K562 (cell line): Measurements from ENCODE around the gene TTC33. TPM values are rescaled to one million over a fixed set of nuclear protein-coding genes. Genes with fewer than 3 reads are reported as not detected.

ENCODE experiments used
- ATAC-seq: fragments of 200-7000 bp; cut with Tn5 transposase; 3 replicates; pipeline ENCODE4 v1.9.1; 2020; ENCODE audit warnings: moderate library complexity
- BruUV-seq: library from RNA; stranded (reverse); fragments of 400-500 nt; replicated peaks from 2 replicates; lab custom pipeline; 2021; lab: Mats Ljungman, UMichigan
- CTCF ChIA-PET: fragments of 300-600 bp; formaldehyde crosslinking; extraction: SDS; loops from one replicate; lab custom pipeline; 2021; ENCODE audit warnings: low intra/inter-chr PET ratio; lab: Yijun Ruan, JAX
- POLR2A ChIA-PET: fragments of 300-600, 350-650 bp; sonication (Branson Sonifier 250); formaldehyde crosslinking; extraction: SDS; loops from one replicate; lab custom pipeline; 2021; ENCODE audit warnings: antibody characterized with exemption, inconsistent platforms; lab: Yijun Ruan, JAX
- DNase-seq, 4 experiments: peaks; one replicate each; pipeline versions ENCODE4 v3.0.0 to v3.0.0-alpha.2; 2011 to 2018; ENCODE audit warnings: low spot score in 3 of 4, mixed read lengths in 3 of 4; ENCODE audit errors: extremely low read depth in 1 of 4
- FAIRE-seq: peaks from 2 replicates; lab custom pipeline; 2011; peaks lifted over from hg19 to GRCh38; lab: Jason Lieb, UNC
- H2AFZ ChIP-seq: 2 replicates; pipeline ENCODE4 v1.6.0; 2011; ENCODE audit warnings: low read depth, low read length, control low read depth, inconsistent platforms
- H3K27ac ChIP-seq: fragments of 200-600 bp; 3 replicates; pipeline ENCODE4 v1.8.0; 2011; ENCODE audit warnings: low read depth, mild to moderate bottlenecking, control low read depth, inconsistent platforms, low read length, moderate library complexity, mixed read lengths; ENCODE audit errors: extremely low read depth
- H3K27me3 ChIP-seq, 2 experiments: fragments of 300-600 bp in 1 of 2; 2 replicates in 1 of 2; 3 replicates in 1 of 2; pipeline versions ENCODE4 v1.6.0 to v1.8.0; 2011; ENCODE audit warnings: inconsistent platforms in 2 of 2, low read length in 2 of 2, mild to moderate bottlenecking in 1 of 2, mixed read lengths in 1 of 2, moderate library complexity in 1 of 2; ENCODE audit not compliant: control insufficient read depth in 2 of 2, insufficient read depth in 2 of 2
- H3K36me3 ChIP-seq: fragments of 300-600 bp; 3 replicates; pipeline ENCODE4 v1.8.0; 2011; ENCODE audit warnings: mild to moderate bottlenecking, low read length, inconsistent platforms; ENCODE audit not compliant: control insufficient read depth, insufficient read depth
- H3K4me1 ChIP-seq, 2 experiments: fragments of 200-600 bp in 1 of 2; replicated peaks in 1 of 2; 2 replicates in 1 of 2; 3 replicates in 1 of 2; pipeline versions ENCODE4 v1.5.1 to v1.8.0; 2011; ENCODE audit warnings: inconsistent platforms in 2 of 2, low read length in 2 of 2, mild to moderate bottlenecking in 1 of 2, mixed read lengths in 1 of 2, moderate library complexity in 1 of 2; ENCODE audit not compliant: control insufficient read depth in 2 of 2, insufficient read depth in 2 of 2
- H3K4me2 ChIP-seq: 2 replicates; pipeline ENCODE4 v1.6.1; 2011; ENCODE audit warnings: low read length, control low read depth, inconsistent platforms, mixed read lengths; ENCODE audit not compliant: insufficient read depth
- H3K4me3 ChIP-seq: fragments of 200-600 bp; sonication (generic), shearing (Covaris generic); 2 replicates; pipeline ENCODE4 v1.5.1; 2016; ENCODE audit warnings: control low read depth, inconsistent platforms
- H3K79me2 ChIP-seq: fragments of 200-600 bp; 3 replicates; pipeline ENCODE4 v1.8.0; 2011; ENCODE audit warnings: low read length, inconsistent platforms; ENCODE audit not compliant: control insufficient read depth, insufficient read depth
- H3K9ac ChIP-seq, 2 experiments: 2 replicates each; pipeline versions ENCODE4 v1.6.0 to v1.6.1; 2011; ENCODE audit warnings: low read depth in 2 of 2, low read length in 2 of 2, control low read depth in 1 of 2, inconsistent platforms in 1 of 2, mild to moderate bottlenecking in 1 of 2, mixed read lengths in 1 of 2; ENCODE audit not compliant: insufficient read depth in 1 of 2
- H3K9me1 ChIP-seq: one replicate; pipeline ENCODE4 v1.6.0; 2011; ENCODE audit warnings: inconsistent platforms, mild to moderate bottlenecking, low read length, moderate library complexity; ENCODE audit not compliant: control insufficient read depth, insufficient read depth
- H3K9me3 ChIP-seq: replicated peaks from 2 replicates; pipeline ENCODE4 v1.5.1; 2011; ENCODE audit warnings: low read depth, low read length, inconsistent platforms; ENCODE audit not compliant: control insufficient read depth, insufficient read depth
- H4K20me1 ChIP-seq: replicated peaks from 2 replicates; pipeline ENCODE4 v1.6.1; 2011; ENCODE audit warnings: low read length, inconsistent platforms, mixed read lengths; ENCODE audit not compliant: control insufficient read depth, insufficient read depth
- CBFA2T3 ChIP-seq: fragments of 450-650 bp; IDR thresholded peaks from 2 replicates; pipeline ENCODE4 v1.6.1; 2017
- EP400 ChIP-seq: fragments of 450-650 bp; IDR thresholded peaks from 2 replicates; pipeline ENCODE4 v1.6.1; 2017; ENCODE audit warnings: antibody characterized with exemption, mild to moderate bottlenecking, moderate library complexity
- FOXM1 ChIP-seq, 2 experiments: fragments of 450-650 bp in 1 of 2; sonication (generic) in 1 of 2; formaldehyde crosslinking in 1 of 2; IDR thresholded peaks; 2 replicates each; pipeline versions ENCODE4 v1.6.1 to v1.9.0; 2017 to 2022; ENCODE audit warnings: low read depth in 2 of 2, mild to moderate bottlenecking in 2 of 2, missing genetic modification reagents in 1 of 2, moderate library complexity in 1 of 2
- FUS ChIP-seq: fragments of 200-400 bp; formaldehyde crosslinking; optimal IDR thresholded peaks from 2 replicates; pipeline ENCODE3; 2017; ENCODE audit warnings: low read depth, low read length
- MAFG ChIP-seq: fragments of 450-650 bp; conservative IDR thresholded peaks from 2 replicates; pipeline ENCODE4 v1.6.1; 2016; ENCODE audit warnings: missing genetic modification characterization, missing compliant biosample characterization
- MECOM ChIP-seq: fragments of 250-450 bp; sonication (Bioruptor Pico); IDR thresholded peaks from 2 replicates; pipeline ENCODE4 v1.8.0; 2022; ENCODE audit warnings: inconsistent platforms
- MYC ChIP-seq, 2 experiments: fragments of 250-450 bp in 1 of 2; sonication (Bioruptor Pico) in 1 of 2; IDR thresholded peaks; 2 replicates each; pipeline versions ENCODE4 v1.5.1 to v1.6.1; 2012 to 2021; ENCODE audit warnings: low read depth in 2 of 2, borderline replicate concordance in 1 of 2, improper control_type of control experiment in 1 of 2, low read length in 1 of 2, mild to moderate bottlenecking in 1 of 2, moderate library complexity in 1 of 2
- NBN ChIP-seq: fragments of 450-650 bp; IDR thresholded peaks from 2 replicates; pipeline ENCODE4 v1.6.1; 2016; ENCODE audit warnings: low read depth, mild to moderate bottlenecking
- ZNF224 ChIP-seq: sonication (generic); formaldehyde crosslinking; IDR thresholded peaks from 2 replicates; pipeline ENCODE4 v1.8.0; 2022; ENCODE audit warnings: mild to moderate bottlenecking, missing genetic modification reagents
- ZNF253 ChIP-seq: fragments of 250-450 bp; sonication (Bioruptor Pico); conservative IDR thresholded peaks from 2 replicates; pipeline ENCODE4 v1.6.1; 2021; ENCODE audit warnings: mild to moderate bottlenecking
- in situ Hi-C: fragments of 300-500 bp; cut with MboI; formaldehyde crosslinking; loops from 4 replicates; pipeline ENCODE4 v1.15.0; 2018; ENCODE audit warnings: inconsistent platforms, mixed read lengths
- intact Hi-C: fragments of 100-400 bp; cut with micrococcal nuclease; formaldehyde crosslinking; loops from 2 replicates; pipeline ENCODE4 v1.14.2; 2022
- polyA plus RNA-seq, 8 experiments: library from polyadenylated mRNA; depleted of rRNA in 4 of 8; stranded (reverse) in 5 of 8; unstranded in 3 of 8; fragments of >200 nt; fragmentation: Nextera tagmentation in 2 of 8; fragmentation: Illumina TruSeq in 1 of 8; extraction: Ambion mirVana in 2 of 8; extraction: Trizol in 1 of 8; gene quantifications; 2 replicates each; pipeline versions ENCODE4 v1.2.1 to v1.2.3, GENCODE V29; 2011 to 2014; ENCODE audit warnings: inconsistent platforms in 1 of 8, missing spikeins in 1 of 8
- total RNA-seq, 7 experiments: library from RNA; depleted of rRNA in 6 of 7; stranded (reverse); fragments of >200 nt in 6 of 7; fragmentation: Illumina TruSeq in 2 of 7; extraction: Trizol in 2 of 7; gene quantifications; 2 replicates each; pipeline versions ENCODE4 v1.2.1 to v1.2.3, GENCODE V29; 2011 to 2021; ENCODE audit warnings: low replicate concordance in 1 of 7
- TF ChIP-seq, protein P1 (sequence below): sonication (generic); formaldehyde crosslinking; IDR thresholded peaks from 2 replicates; pipeline ENCODE4 v1.8.1; 2023; ENCODE audit warnings: missing genetic modification reagents, mild to moderate bottlenecking, borderline replicate concordance
- TF ChIP-seq, protein P2 (sequence below): fragments of 250-450 bp; sonication (Bioruptor Pico); IDR thresholded peaks from 2 replicates; pipeline ENCODE4 v1.8.0; 2021; ENCODE audit warnings: mild to moderate bottlenecking, moderate library complexity
- TF ChIP-seq, protein P3 (sequence below): fragments of 250-450 bp; sonication (Bioruptor Pico); IDR thresholded peaks from 2 replicates; pipeline ENCODE4 v1.4.0; 2020; ENCODE audit warnings: mild to moderate bottlenecking
- TF ChIP-seq, protein P4 (sequence below): fragments of 450-650 bp; formaldehyde crosslinking; IDR thresholded peaks from 2 replicates; pipeline ENCODE4 v1.4.0; 2020; ENCODE audit warnings: mild to moderate bottlenecking, moderate library complexity

Gene TTC33
- total and polyA plus RNA-seq, 9 of the 15 experiments (the other 6 are each of a cell fraction or from before 2014, with no cell fraction given) = 11.5 to 24.9 (median 21.1) TPM

DNA sequence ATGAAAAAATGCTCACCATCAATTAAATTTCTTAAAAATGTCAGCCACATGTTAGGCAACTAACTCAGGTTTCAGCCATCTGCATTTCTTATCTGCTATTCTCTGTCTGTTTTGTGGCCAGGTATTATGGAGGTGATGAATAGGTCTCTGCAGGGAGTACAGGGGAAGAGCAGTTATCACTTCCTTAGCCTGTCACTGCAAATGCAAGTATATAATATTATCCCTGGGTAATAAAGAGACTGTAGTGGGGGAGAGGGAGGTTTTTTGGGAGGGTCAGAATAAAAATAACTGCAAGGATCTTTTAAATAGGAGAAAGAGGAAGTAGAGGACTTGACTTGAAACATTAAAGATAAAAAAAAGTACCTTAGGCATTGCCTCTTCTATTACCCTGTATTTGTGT is 125.6 kb downstream of the TTC33 start:
- BruUV-seq = no TSS peak
- Histone ChIP-seq H4K20me1 (no peaks in the 10 kb centered on the region), H3K79me2 (no peaks in the 10 kb centered on the region), H3K9ac (no peak overlapping the region), H3K9me1 (no peaks in the 10 kb centered on the region), H2AFZ (no peak overlapping the region), H3K36me3 (no peaks in the 10 kb centered on the region), H3K9me3 (no peaks in the 10 kb centered on the region), H3K27me3 (no peaks in the 10 kb centered on the region), H3K4me3 (no peak overlapping the region), H3K27ac (no peak overlapping the region), H3K4me1 (no peaks in the 10 kb centered on the region), H3K4me2 (no peak overlapping the region)
- DNase-seq (no peak), ATAC-seq (no peak), FAIRE-seq (no peak)
- intact Hi-C loops = no loop called here
- CTCF ChIA-PET = no interaction called here
- POLR2A ChIA-PET = no interaction called here
- TF ChIP-seq ZNF253 (CRISPR knock-in tag) (no peak), MYC (IDR thresholded peaks at IDR 0.05; ENCODE audit: low read depth, low read length) (no peak), MYC (CRISPR knock-in tag; IDR thresholded peaks at IDR 0.05; ENCODE audit: borderline replicate concordance, low read depth) (no peak), ZNF224 (CRISPR knock-in tag) (no peak), FOXM1 (IDR thresholded peaks at IDR 0.05; ENCODE audit: low read depth) (no peak), FOXM1 (CRISPR knock-in tag; IDR thresholded peaks at IDR 0.05; ENCODE audit: low read depth) (no peak), MECOM (CRISPR knock-in tag) (no peak), NBN (no peak), FUS (no peak), CBFA2T3 (no peak), EP400 (no peak), MAFG (no peak)
- TF ChIP-seq, protein P1, sequence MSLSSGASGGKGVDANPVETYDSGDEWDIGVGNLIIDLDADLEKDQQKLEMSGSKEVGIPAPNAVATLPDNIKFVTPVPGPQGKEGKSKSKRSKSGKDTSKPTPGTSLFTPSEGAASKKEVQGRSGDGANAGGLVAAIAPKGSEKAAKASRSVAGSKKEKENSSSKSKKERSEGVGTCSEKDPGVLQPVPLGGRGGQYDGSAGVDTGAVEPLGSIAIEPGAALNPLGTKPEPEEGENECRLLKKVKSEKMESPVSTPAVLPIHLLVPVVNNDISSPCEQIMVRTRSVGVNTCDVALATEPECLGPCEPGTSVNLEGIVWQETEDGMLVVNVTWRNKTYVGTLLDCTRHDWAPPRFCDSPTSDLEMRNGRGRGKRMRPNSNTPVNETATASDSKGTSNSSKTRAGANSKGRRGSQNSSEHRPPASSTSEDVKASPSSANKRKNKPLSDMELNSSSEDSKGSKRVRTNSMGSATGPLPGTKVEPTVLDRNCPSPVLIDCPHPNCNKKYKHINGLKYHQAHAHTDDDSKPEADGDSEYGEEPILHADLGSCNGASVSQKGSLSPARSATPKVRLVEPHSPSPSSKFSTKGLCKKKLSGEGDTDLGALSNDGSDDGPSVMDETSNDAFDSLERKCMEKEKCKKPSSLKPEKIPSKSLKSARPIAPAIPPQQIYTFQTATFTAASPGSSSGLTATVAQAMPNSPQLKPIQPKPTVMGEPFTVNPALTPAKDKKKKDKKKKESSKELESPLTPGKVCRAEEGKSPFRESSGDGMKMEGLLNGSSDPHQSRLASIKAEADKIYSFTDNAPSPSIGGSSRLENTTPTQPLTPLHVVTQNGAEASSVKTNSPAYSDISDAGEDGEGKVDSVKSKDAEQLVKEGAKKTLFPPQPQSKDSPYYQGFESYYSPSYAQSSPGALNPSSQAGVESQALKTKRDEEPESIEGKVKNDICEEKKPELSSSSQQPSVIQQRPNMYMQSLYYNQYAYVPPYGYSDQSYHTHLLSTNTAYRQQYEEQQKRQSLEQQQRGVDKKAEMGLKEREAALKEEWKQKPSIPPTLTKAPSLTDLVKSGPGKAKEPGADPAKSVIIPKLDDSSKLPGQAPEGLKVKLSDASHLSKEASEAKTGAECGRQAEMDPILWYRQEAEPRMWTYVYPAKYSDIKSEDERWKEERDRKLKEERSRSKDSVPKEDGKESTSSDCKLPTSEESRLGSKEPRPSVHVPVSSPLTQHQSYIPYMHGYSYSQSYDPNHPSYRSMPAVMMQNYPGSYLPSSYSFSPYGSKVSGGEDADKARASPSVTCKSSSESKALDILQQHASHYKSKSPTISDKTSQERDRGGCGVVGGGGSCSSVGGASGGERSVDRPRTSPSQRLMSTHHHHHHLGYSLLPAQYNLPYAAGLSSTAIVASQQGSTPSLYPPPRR (CRISPR knock-in tag) = no peak
- TF ChIP-seq, protein P2, sequence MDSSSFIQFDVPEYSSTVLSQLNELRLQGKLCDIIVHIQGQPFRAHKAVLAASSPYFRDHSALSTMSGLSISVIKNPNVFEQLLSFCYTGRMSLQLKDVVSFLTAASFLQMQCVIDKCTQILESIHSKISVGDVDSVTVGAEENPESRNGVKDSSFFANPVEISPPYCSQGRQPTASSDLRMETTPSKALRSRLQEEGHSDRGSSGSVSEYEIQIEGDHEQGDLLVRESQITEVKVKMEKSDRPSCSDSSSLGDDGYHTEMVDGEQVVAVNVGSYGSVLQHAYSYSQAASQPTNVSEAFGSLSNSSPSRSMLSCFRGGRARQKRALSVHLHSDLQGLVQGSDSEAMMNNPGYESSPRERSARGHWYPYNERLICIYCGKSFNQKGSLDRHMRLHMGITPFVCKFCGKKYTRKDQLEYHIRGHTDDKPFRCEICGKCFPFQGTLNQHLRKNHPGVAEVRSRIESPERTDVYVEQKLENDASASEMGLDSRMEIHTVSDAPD (CRISPR knock-in tag) = no peak
- TF ChIP-seq, protein P3, sequence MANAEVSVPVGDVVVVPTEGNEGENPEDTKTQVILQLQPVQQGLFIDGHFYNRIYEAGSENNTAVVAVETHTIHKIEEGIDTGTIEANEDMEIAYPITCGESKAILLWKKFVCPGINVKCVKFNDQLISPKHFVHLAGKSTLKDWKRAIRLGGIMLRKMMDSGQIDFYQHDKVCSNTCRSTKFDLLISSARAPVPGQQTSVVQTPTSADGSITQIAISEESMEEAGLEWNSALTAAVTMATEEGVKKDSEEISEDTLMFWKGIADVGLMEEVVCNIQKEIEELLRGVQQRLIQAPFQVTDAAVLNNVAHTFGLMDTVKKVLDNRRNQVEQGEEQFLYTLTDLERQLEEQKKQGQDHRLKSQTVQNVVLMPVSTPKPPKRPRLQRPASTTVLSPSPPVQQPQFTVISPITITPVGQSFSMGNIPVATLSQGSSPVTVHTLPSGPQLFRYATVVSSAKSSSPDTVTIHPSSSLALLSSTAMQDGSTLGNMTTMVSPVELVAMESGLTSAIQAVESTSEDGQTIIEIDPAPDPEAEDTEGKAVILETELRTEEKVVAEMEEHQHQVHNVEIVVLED (CRISPR knock-in tag) = no peak
- TF ChIP-seq, protein P4, sequence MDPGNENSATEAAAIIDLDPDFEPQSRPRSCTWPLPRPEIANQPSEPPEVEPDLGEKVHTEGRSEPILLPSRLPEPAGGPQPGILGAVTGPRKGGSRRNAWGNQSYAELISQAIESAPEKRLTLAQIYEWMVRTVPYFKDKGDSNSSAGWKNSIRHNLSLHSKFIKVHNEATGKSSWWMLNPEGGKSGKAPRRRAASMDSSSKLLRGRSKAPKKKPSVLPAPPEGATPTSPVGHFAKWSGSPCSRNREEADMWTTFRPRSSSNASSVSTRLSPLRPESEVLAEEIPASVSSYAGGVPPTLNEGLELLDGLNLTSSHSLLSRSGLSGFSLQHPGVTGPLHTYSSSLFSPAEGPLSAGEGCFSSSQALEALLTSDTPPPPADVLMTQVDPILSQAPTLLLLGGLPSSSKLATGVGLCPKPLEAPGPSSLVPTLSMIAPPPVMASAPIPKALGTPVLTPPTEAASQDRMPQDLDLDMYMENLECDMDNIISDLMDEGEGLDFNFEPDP = no peak
- in situ Hi-C loops = no loop called here
